ENCODE measurements around the gene RPS5.
A peak's percentile ranks its signal among the peaks of the same experiment; 100 is the strongest.
"Not testable (repeated sequence)": the region's sequence is repeated elsewhere in the genome, so short reads cannot be mapped to it uniquely, and the experiment has no call there.

RPS5 gene

GRCh38 chr19:58406818-58407657 lies 20.0 kb downstream of the RPS5 start:
- no peak for DNase-seq (ENCODE audit: low spot score)

- DNase-seq (ENCODE audit: low spot score): no peak
Observed at GRCh38 chr19:58407658-58408151, 20.6 kb downstream of the RPS5 start.

- peak; percentile 98 for DNase-seq (ENCODE audit: low spot score)
Observed at GRCh38 chr19:58408152-58409009, 21.3 kb downstream of the RPS5 start, which contains the start of gene ZNF584. Gene ZNF584, plus strand, starts transcription at chr19:58408649. Its CDS starts 499 bp downstream, at chr19:58409148.

- peak; percentile 30 for DNase-seq (ENCODE audit: low spot score)
Observed at GRCh38 chr19:58409010-58409790, 22.1 kb downstream of the RPS5 start.

- no peak for DNase-seq (ENCODE audit: low spot score)
Observed at GRCh38 chr19:58416604-58417003, 29.5 kb downstream of the RPS5 start.

- DNase-seq (ENCODE audit: low spot score): no peak
Observed at GRCh38 chr19:58417071-58417470, 30.0 kb downstream of the RPS5 start.

GRCh38 chr19:58428617-58429016 lies 41.5 kb downstream of the RPS5 start:
- DNase-seq (ENCODE audit: low spot score): no peak

- DNase-seq (ENCODE audit: low spot score): no peak
Observed at GRCh38 chr19:58429745-58430144, 42.7 kb downstream of the RPS5 start.

- DNase-seq (ENCODE audit: low spot score): no peak
Observed at GRCh38 chr19:58434217-58434616, 47.1 kb downstream of the RPS5 start.

GRCh38 chr19:58439576-58440554 lies 52.8 kb downstream of the RPS5 start, which contains the start of gene ZNF132:
Gene ZNF132, minus strand, starts transcription at chr19:58440153. Its CDS starts 332 bp downstream, at chr19:58439821.
- DNase-seq (ENCODE audit: low spot score): peak; percentile 59

GRCh38 chr19:58440556-58440955 lies 53.5 kb downstream of the RPS5 start:
- DNase-seq (ENCODE audit: low spot score): no peak

GRCh38 chr19:58442986-58443385 lies 55.9 kb downstream of the RPS5 start:
- not testable (repeated sequence) for DNase-seq (ENCODE audit: low spot score)
